OCI-LY1 (cell line): ENCODE results near the gene AGER.

Experiments used
- H2AFZ ChIP-seq: fragments of 200-600 bp; sonication (generic), shearing (Covaris generic); 2 replicates; pipeline ENCODE4 v1.6.0; 2014; ENCODE audit warnings: antibody characterized with exemption, mild to moderate bottlenecking, low read length
- H3F3A ChIP-seq: fragments of 200-600 bp; sonication (generic), shearing (Covaris generic); 2 replicates; pipeline ENCODE4 v1.6.0; 2014; ENCODE audit warnings: mild to moderate bottlenecking, antibody characterized with exemption, low read length, moderate library complexity; ENCODE audit not compliant: insufficient read depth
- H3K27ac ChIP-seq: fragments of 200-600 bp; sonication (generic); 2 replicates; pipeline ENCODE4 v1.5.1; 2014; ENCODE audit warnings: low read length, mixed run types, mild to moderate bottlenecking, low read depth; ENCODE audit not compliant: poor library complexity, severe bottlenecking
- H3K27me3 ChIP-seq: fragments of 200-600 bp; sonication (generic); 2 replicates; pipeline ENCODE4 v1.6.0; 2014; ENCODE audit warnings: antibody characterized with exemption, mild to moderate bottlenecking, low read length, moderate library complexity; ENCODE audit not compliant: insufficient read depth
- H3K36me3 ChIP-seq: fragments of 200-600 bp; sonication (generic); 2 replicates; pipeline ENCODE4 v1.6.1; 2014; ENCODE audit warnings: mild to moderate bottlenecking, antibody characterized with exemption, low read length, moderate library complexity, mixed read lengths; ENCODE audit not compliant: insufficient read depth
- H3K4me1 ChIP-seq: fragments of 200-600 bp; sonication (generic); 2 replicates; pipeline ENCODE4 v1.5.1; 2014; ENCODE audit warnings: mild to moderate bottlenecking, low read length, moderate library complexity; ENCODE audit not compliant: insufficient read depth, severe bottlenecking
- H3K4me2 ChIP-seq: fragments of 200-600 bp; sonication (generic), shearing (Covaris generic); 2 replicates; pipeline ENCODE4 v1.6.1; 2014; ENCODE audit warnings: low read length
- H3K4me3 ChIP-seq: fragments of 200-600 bp; sonication (generic); 2 replicates; pipeline ENCODE4 v1.5.1; 2014; ENCODE audit warnings: low read length, low read depth, mild to moderate bottlenecking, mixed read lengths; ENCODE audit not compliant: poor library complexity, severe bottlenecking
- H3K79me2 ChIP-seq: fragments of 200-600 bp; shearing (Covaris generic); 2 replicates; pipeline ENCODE4 v1.6.1; 2016; ENCODE audit warnings: mixed run types, low read length, mixed read lengths; ENCODE audit not compliant: insufficient read depth
- H3K9ac ChIP-seq: fragments of 200-600 bp; sonication (generic), shearing (Covaris generic); 2 replicates; pipeline ENCODE4 v1.6.1; 2014; ENCODE audit warnings: mild to moderate bottlenecking, low read length, mixed read lengths
- H3K9me2 ChIP-seq: fragments of 200-600 bp; sonication (generic), shearing (Covaris generic); 2 replicates; pipeline ENCODE4 v1.6.1; 2014; ENCODE audit warnings: low read depth, mild to moderate bottlenecking, low read length, mixed read lengths
- H3K9me3 ChIP-seq: fragments of 200-600 bp; shearing (Covaris generic); 2 replicates; pipeline ENCODE4 v1.6.1; 2014; ENCODE audit warnings: low read length, mixed read lengths
- H4K20me1 ChIP-seq: fragments of 200-600 bp; sonication (generic), shearing (Covaris generic); 2 replicates; pipeline ENCODE4 v1.6.0; 2016; ENCODE audit warnings: mild to moderate bottlenecking, low read length; ENCODE audit not compliant: insufficient read depth
- CTCF ChIP-seq: fragments of 200-600 bp; sonication (generic), shearing (Covaris generic); IDR thresholded peaks from 2 replicates; pipeline ENCODE4 v1.5.1; 2017; ENCODE audit warnings: mild to moderate bottlenecking, antibody characterized with exemption, low read length, moderate library complexity, mixed read lengths
- EZH2 ChIP-seq: fragments of 200-600 bp; sonication (generic), shearing (Covaris generic); IDR thresholded peaks from 2 replicates; pipeline ENCODE4 v1.8.0; 2017; ENCODE audit warnings: borderline replicate concordance, mixed run types, mild to moderate bottlenecking, antibody characterized with exemption, low read length, moderate library complexity, mixed read lengths

Gene AGER

GRCh38 chr6:32223258-32224235, 39.5 kb upstream of the AGER start, which contains the start of gene NOTCH4:
NOTCH4 (minus strand) TSS chr6:32224067; CDS start chr6:32223928, 139 bp downstream.
- H3K4me3 ChIP-seq = no peak within 1 kb of the TSS
- H3K36me3 ChIP-seq = no peaks in the 10 kb centered on the region
- H3K27ac ChIP-seq = no peak within 1 kb of the TSS
- H4K20me1 ChIP-seq = no peaks in the 10 kb centered on the region
- H3K9ac ChIP-seq = no peak within 1 kb of the TSS
- H3F3A ChIP-seq = no peaks in the 10 kb centered on the region
- H3K4me1 ChIP-seq = no peaks in the 10 kb centered on the region
- TF ChIP-seq CTCF (no peak), EZH2 (no peak)
- H3K9me2 ChIP-seq = no peaks in the 10 kb centered on the region
- H3K9me3 ChIP-seq = no peaks in the 10 kb centered on the region
- no peak within 1 kb of the TSS for H2AFZ ChIP-seq
- H3K4me2 ChIP-seq = no peak within 1 kb of the TSS
- no peaks in the 10 kb centered on the region for H3K79me2 ChIP-seq
- no peaks in the 10 kb centered on the region; the same call in 1 of the 2 replicates for H3K27me3 ChIP-seq

GRCh38 chr6:32222333-32223230, 38.5 kb upstream of the AGER start:
- Histone ChIP-seq H3K9me2 (no peaks in the 10 kb centered on the region), H3K4me1 (no peaks in the 10 kb centered on the region), H3F3A (no peaks in the 10 kb centered on the region), H3K4me2 (no peak overlapping the region), H3K9me3 (no peaks in the 10 kb centered on the region), H2AFZ (no peak overlapping the region), H3K27me3 (no peaks in the 10 kb centered on the region; the same call in 1 of the 2 replicates), H4K20me1 (no peaks in the 10 kb centered on the region), H3K79me2 (no peaks in the 10 kb centered on the region), H3K27ac (no peak overlapping the region), H3K9ac (no peak overlapping the region), H3K4me3 (no peak overlapping the region), H3K36me3 (no peaks in the 10 kb centered on the region)
- TF ChIP-seq CTCF = no peak

GRCh38 chr6:32220021-32220420, 36.0 kb upstream of the AGER start:
- Histone ChIP-seq H3K9me2 (no peaks in the 10 kb centered on the region), H3K9ac (no peak overlapping the region)
- no peak for TF ChIP-seq CTCF
- TF ChIP-seq EZH2 = no peak

More at GRCh38 chr6:32220021-32220420, 36.0 kb upstream of the AGER start:
- Histone ChIP-seq H3F3A (no peaks in the 10 kb centered on the region), H2AFZ (no peak overlapping the region), H3K36me3 (no peaks in the 10 kb centered on the region), H4K20me1 (no peaks in the 10 kb centered on the region), H3K4me2 (no peak overlapping the region), H3K4me1 (no peaks in the 10 kb centered on the region), H3K4me3 (no peak overlapping the region), H3K79me2 (no peaks in the 10 kb centered on the region), H3K27ac (no peak overlapping the region), H3K9me3 (no peaks in the 10 kb centered on the region), H3K27me3 (no peaks in the 10 kb centered on the region; the same call in 1 of the 2 replicates)
